ENCODE results near the gene TAF1A. TPM values are rescaled to one million over a fixed set of nuclear protein-coding genes. Genes with fewer than 3 reads are reported as not detected.

Gene TAF1A
- total RNA-seq, 1 donor from 2014 or later: 32.8 TPM

DNA sequence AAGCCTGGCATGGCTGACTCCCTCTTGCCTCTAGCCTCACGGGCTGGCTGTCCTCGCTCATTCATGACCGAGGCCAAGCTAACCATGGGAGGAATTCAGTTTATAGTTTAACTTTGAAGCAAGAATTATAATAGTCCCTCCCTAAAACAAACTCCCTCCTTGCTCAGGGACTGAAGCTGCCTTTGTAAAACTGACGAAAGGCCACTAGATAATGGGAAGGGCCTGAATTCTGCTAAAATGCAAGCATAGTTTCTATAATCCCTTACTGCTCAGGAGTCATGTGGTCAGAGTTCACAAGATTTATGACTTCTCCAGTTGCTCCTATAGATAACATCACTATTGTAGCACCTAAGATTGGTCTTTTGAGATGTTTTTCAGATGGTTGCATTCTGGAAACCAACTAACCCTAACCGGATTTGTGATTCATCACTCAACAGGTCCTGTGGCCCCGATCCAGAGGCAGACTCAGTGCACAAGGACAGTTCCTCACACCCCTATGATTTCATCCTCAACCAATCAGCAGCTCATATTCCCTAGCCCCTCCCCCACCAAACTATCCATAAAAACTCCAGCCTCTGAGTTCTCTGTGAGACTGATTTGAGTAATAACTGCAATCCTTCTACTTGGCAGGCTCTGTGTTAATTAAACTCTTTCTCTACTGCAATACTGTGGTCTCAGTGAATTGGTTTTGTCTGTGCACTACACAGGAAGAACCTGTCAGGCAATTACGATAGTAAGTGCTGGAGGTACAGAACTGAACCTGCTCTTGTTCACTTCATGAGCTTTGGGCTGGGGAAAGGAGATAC is 68.2 kb downstream of the TAF1A start:
- no peak overlapping the region for H3K4me3 Mint-ChIP-seq
- H3K9me3 Mint-ChIP-seq: no peaks in the 10 kb centered on the region
- no peaks in the 10 kb centered on the region for H3K27me3 ChIP-seq
- no peak overlapping the region for H3K4me3 ChIP-seq
- H3F3A ChIP-seq (ENCODE audit: low read depth): no peaks in the 10 kb centered on the region
- no peaks in the 10 kb centered on the region for H3K4me1 ChIP-seq
- TF ChIP-seq CTCF (IDR thresholded peaks at IDR 0.05) (no peak), EZH2phosphoT487 (IDR thresholded peaks at IDR 0.05) (no peak), EZH2 (IDR thresholded peaks at IDR 0.05) (no peak)
- no peaks in the 10 kb centered on the region for H4K20me1 ChIP-seq (ENCODE audit: low read depth)
- H3K27ac Mint-ChIP-seq: no peak overlapping the region
- DNase-seq (ENCODE audit: low spot score): no peak
- H3K36me3 ChIP-seq: no peaks in the 10 kb centered on the region
- no peak overlapping the region for H2AFZ ChIP-seq (replicated peaks)
- no peak overlapping the region for H3K27ac ChIP-seq
- peaks cover 2% of the 10 kb centered on the region for H3K27me3 Mint-ChIP-seq (ENCODE audit: insufficient read depth, low read depth)
- H3K4me1 Mint-ChIP-seq: no peaks in the 10 kb centered on the region
- H3K79me2 ChIP-seq (ENCODE audit: low read depth): no peaks in the 10 kb centered on the region
- H3K9ac ChIP-seq: no peak overlapping the region
- no peaks in the 10 kb centered on the region for H3K36me3 Mint-ChIP-seq
- H3K4me2 ChIP-seq: no peak overlapping the region
- no peaks in the 10 kb centered on the region for H3K9me3 ChIP-seq (ENCODE audit: low read depth)

Other genes starting within 250 kb of the TAF1A start
- 0.09 TPM in 1 of 2 replicates, not detected in the other for gene HHIPL2, start 41.8 kb downstream of the TAF1A start, total RNA-seq (ENCODE audit: low replicate concordance)
- gene MIA3, start 28.2 kb upstream of the TAF1A start, total RNA-seq (ENCODE audit: low replicate concordance): 31.1 and 46.3 TPM in 2 replicates
- 52.1 and 75.2 TPM in 2 replicates for gene AIDA, start 122.6 kb upstream of the TAF1A start, total RNA-seq (ENCODE audit: low replicate concordance)
- 48.5 and 74.7 TPM in 2 replicates for gene BROX, start 122.6 kb upstream of the TAF1A start, total RNA-seq (ENCODE audit: low replicate concordance)
- gene FAM177B, start 147.3 kb upstream of the TAF1A start, total RNA-seq (ENCODE audit: low replicate concordance): not detected in 2 replicates
- gene DISP1, start 225.1 kb upstream of the TAF1A start, total RNA-seq (ENCODE audit: low replicate concordance): 6.5 and 9.2 TPM in 2 replicates

Data from neural progenitor cell (in vitro differentiated cells).